Measurements from ENCODE around the gene MAD1L1.

DNA sequence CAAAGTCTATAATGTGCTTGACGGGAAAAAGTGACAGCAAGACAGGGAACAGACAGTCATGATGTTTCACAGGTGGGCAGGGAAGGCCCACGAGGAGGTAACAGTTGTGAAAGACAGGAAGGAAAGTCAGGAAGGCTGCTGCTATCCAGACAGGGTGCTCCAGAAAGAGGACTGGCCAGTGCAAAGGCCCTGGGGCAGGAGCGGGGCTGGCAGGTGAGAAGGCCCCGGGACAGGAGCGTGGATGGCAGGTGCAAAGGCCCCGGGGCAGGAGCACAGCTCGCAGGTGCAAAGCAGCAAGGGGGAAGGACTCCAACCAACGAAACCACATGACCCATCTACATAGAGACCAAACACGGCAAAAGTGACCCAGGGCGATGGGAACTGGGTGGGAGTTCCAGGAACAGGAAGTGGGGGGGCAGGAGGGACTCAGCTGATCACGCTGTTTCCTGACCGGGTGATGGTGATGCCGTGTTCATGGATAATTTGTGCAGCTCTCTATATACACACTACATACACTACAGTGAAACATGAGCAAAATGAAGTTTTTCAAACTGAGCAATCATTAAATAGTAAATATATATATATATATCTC lies 138.2 kb downstream of the MAD1L1 start:
- TF ChIP-seq ARNTL (CRISPR knock-in tag; IDR thresholded peaks at IDR 0.05; ENCODE audit: borderline replicate concordance, low read depth), result no peak
- TF ChIP-seq, protein P1, sequence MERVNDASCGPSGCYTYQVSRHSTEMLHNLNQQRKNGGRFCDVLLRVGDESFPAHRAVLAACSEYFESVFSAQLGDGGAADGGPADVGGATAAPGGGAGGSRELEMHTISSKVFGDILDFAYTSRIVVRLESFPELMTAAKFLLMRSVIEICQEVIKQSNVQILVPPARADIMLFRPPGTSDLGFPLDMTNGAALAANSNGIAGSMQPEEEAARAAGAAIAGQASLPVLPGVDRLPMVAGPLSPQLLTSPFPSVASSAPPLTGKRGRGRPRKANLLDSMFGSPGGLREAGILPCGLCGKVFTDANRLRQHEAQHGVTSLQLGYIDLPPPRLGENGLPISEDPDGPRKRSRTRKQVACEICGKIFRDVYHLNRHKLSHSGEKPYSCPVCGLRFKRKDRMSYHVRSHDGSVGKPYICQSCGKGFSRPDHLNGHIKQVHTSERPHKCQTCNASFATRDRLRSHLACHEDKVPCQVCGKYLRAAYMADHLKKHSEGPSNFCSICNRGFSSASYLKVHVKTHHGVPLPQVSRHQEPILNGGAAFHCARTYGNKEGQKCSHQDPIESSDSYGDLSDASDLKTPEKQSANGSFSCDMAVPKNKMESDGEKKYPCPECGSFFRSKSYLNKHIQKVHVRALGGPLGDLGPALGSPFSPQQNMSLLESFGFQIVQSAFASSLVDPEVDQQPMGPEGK (CRISPR knock-in tag; IDR thresholded peaks at IDR 0.05; ENCODE audit: borderline replicate concordance), result no peak
- TF ChIP-seq ZNF8 (CRISPR knock-in tag; IDR thresholded peaks at IDR 0.05), result no peak
- TF ChIP-seq ZNF565 (CRISPR knock-in tag; conservative IDR thresholded peaks at IDR 0.05; ENCODE audit: low read depth), result no peak
- TF ChIP-seq ESRRG (CRISPR knock-in tag; IDR thresholded peaks at IDR 0.05), result no peak
- TF ChIP-seq ZFP30 (CRISPR knock-in tag; IDR thresholded peaks at IDR 0.05), result no peak
- no peak for TF ChIP-seq RARB (CRISPR knock-in tag; IDR thresholded peaks at IDR 0.05)

Data from SK-N-SH treated with all-trans-retinoic acid at 6 μM for 48 hours (cell line).